Right ventricle myocardium inferior (tissue), 1 donor: ENCODE measurements around the gene UBTD1. TPM values are rescaled to one million over a fixed set of nuclear protein-coding genes. Genes with fewer than 3 reads are reported as not detected.
"Not testable (repeated sequence)": the region's sequence is repeated elsewhere in the genome, so short reads cannot be mapped to it uniquely, and the experiment has no call there.

Experiments used
- ATAC-seq: fragments of 200-7000 bp; cut with Tn5 transposase; one replicate; pipeline ENCODE4 v1.9.1; 2020; ENCODE audit warnings: mild to moderate bottlenecking, moderate library complexity
- DNase-seq: peaks from one replicate; pipeline ENCODE4 v3.0.0; 2021; ENCODE audit errors: missing footprints
- intact Hi-C: fragments of 100-400 bp; cut with DNase I; formaldehyde crosslinking; loops from one replicate; pipeline ENCODE4 v1.11.0; 2022
- long read RNA-seq: library from polyadenylated mRNA; unstranded; transcript quantifications from one replicate; pipeline ENCODE4 v2.0.0, GENCODE V29; 2021
- total RNA-seq: library from RNA; stranded (reverse); fragmentation: NEBNext Ultra II Directional; extraction: Animal tissue kit (Norgen Biotek cat#: 25700); gene quantifications from one replicate; pipeline ENCODE4 v1.2.1, GENCODE V29; 2021
- donor health status: DM: no; HTN: yes; CAD: no; lungs with severe emphysema.

UBTD1 gene, protein sequence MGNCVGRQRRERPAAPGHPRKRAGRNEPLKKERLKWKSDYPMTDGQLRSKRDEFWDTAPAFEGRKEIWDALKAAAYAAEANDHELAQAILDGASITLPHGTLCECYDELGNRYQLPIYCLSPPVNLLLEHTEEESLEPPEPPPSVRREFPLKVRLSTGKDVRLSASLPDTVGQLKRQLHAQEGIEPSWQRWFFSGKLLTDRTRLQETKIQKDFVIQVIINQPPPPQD
- total RNA-seq: 26.6 TPM
- long read RNA-seq, transcript UBTD1-201 (3 exons, 1,706 nt): major isoform, 52 of 53 reads
- long read RNA-seq, partial matches to known transcripts: 0 of 53 reads
- long read RNA-seq, other reads (novel, unspliced or antisense): 1 of 53 reads

DNA sequence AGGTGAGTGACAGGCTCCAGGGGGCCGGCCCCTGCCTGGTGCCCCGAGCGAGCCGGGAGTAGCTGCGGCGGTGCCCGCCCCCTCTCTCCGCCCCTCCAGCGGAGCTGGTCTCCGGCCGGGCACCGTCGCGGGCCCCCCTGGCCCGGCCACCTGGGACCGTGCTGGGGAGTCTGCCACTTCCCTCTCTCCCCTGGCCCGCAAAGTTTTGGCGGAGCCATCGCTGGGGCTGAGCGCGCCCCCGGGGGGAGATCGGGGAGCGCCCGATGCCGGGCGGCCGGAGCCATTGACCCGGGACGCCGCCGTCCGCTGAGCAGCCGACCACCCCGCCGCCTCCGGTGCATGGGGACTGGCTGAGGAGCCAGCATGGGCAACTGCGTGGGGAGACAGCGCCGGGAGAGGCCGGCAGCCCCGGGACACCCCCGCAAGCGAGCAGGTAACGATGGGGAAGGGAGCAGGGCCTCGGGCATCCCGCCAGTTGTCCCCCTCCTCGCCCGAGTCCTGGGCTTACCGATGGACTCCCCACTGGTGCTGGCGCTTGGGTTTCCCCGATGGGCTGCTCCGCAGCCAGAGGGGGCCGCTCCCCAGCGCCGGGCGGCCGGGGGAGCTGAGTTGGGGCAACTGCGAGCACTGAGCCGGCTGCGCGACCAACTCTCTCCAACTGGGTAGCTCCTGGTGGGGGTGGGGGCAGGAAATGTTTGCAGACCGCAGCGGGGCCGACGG lies at the start of gene UBTD1:
TSS of gene UBTD1 (plus strand) at position 84 of the 720 bp plus-strand sequence. CDS start at position 364, 280 bp downstream.
- DNase-seq: peak; percentile 80
- ATAC-seq: peak; percentile 6
- intact Hi-C loops: loop anchor here (5.0 kb wide), 3 partner anchors 37 to 72 kb away; partner anchors contain the start of gene PGAM1

DNA sequence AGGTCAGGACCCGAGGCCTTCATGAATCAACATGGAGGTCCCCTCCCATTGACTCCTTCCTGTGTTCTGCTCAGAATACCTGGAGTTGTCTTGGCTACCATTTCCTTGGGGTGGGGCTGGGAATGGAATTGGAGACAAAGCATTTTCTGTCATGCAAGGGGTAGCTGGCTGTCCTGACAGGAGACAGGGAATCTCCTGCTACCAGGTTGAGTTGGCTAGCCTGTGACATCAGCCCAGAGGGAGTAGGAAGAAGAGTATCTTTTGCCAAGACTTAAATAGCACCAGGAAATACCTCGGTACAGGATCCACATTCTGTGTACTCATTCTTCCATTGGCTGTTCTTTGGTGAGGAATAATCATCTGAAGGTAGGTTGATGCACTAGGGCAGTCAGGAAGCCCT lies 47.9 kb upstream of the UBTD1 start:
- intact Hi-C loops: no loop called here
- ATAC-seq: no peak
- no peak for DNase-seq

DNA sequence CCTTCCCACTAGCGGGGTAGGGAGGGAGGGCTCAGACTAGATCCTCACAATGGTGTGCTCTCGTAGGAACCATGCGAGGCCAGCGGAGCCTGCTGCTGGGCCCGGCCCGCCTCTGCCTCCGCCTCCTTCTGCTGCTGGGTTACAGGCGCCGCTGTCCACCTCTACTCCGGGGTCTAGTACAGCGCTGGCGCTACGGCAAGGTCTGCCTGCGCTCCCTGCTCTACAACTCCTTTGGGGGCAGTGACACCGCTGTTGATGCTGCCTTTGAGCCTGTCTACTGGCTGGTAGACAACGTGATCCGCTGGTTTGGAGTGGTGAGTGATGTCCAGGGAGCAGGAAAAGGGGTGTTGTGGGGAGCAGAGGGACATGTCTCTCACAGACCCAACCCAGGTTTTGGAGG lies 47.1 kb upstream of the UBTD1 start:
- DNase-seq (no peak), ATAC-seq (no peak)
- intact Hi-C loops: no loop called here

DNA sequence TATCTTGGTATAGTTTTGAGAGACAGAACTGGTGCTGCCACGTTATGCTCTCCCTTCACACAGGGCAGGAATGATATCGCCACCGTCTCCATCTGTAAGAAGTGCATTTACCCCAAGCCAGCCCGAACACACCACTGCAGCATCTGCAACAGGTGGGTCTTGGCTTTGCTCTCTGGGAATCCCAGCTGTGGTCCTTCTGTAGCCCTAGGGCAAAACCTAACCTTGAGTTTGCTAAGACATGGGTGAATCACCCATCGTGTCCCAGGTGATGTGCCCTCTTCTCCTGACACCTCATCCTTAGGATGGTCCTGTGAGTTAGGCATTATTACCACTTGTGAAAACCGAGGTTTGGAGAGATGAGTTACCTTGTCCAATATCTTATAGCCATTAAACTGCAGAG lies 46.4 kb upstream of the UBTD1 start:
- intact Hi-C loops: no loop called here
- DNase-seq (no peak), ATAC-seq (no peak)

DNA sequence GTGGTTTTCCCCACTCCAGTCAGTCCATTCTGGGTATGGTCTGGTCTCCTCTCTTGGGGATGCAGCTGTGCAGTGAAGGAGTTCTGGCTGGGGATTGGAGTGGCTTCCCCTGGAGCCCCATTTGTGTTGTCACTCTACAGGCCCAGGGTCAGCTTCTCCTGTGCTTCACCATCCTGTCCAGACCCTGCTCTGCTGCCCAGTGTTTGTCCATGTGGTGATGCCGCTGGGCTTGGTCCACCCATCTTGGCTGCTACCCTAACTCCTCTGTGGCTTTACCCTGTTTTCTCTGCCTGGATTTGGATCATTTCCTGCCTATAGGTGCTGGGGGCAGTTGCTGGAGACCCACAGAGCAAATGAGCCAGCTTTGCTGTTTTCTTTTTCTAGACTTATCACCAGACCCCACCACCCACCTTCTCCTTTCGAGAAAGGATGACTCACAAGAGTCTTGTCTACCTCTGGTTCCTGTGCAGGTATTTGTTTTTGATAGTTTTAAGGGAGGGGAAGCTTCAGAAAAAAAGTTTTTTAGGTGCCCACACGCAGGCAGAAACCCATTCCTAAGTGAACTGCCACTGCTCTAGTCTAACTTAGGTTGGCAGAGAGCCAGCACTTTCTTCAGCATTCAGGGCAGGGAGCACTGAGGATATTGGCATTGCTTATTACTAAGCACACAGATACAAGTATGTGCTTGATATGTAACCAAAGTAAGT lies 44.2 kb upstream of the UBTD1 start:
- DNase-seq (no peak), ATAC-seq (peak; percentile 49)
- intact Hi-C loops: no loop called here

DNA sequence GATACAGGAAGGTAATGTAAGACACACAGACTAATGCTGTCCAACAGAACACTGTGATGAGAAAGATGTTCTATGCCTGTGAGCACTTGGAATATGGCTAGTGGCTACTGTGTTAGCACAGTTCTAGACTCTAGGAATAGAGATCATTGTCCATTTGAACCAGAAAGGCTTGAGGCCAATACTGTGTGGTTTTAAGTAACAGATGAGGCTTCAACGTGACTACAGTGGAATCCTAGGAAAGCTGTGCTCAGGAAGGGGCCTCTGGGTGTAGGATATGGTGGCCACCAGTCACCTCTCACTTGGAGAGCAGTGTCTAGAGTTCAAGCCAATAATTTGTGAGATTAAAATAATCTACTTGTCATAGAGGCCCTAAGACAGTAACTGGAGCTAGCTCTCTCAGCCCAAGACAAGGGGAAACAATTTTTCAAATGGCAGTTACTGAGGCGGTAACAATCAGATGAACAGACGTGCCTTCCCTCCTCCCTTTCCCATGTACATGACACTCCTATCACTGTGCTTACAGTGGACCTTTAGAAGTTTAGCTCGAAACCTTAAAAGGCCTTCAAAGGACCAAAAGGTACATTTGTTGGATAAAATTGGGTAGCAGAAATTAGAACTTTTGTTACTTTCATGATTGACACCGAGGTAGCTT lies 42.6 kb upstream of the UBTD1 start:
- DNase-seq (no peak), ATAC-seq (no peak)
- intact Hi-C loops: no loop called here

DNA sequence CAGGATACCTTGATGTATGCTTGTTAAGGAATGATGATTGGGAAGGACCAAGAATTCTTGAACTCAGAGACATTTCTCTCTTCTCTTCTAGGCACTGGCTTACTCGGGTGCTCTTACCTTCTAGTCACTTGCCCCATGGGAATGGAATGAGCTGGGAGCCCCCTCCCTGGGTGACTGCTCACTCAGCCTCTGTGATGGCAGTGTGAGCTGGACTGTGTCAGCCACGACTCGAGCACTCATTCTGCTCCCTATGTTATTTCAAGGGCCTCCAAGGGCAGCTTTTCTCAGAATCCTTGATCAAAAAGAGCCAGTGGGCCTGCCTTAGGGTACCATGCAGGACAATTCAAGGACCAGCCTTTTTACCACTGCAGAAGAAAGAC lies 42.0 kb upstream of the UBTD1 start:
- intact Hi-C loops: no loop called here
- ATAC-seq (no peak), DNase-seq (no peak)

DNA sequence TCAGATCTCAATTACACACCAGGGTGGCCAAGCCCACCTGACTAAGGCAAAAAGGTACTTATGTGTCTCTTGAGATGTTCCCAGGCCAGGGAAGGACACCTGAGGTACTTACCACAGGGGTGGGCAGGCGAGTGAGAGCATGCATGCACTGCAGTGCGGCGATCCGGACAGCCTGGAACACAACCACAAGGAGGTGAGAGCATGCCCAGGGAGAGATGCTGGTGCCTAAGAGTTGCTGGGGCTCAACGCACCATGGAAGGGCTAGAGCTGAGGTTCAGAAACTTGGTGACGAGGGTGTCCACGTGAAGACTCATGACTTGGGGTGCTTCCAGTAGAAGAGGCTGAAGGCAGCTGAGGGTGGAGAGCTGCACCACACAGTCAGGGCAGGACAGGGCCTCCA lies 39.6 kb upstream of the UBTD1 start:
- intact Hi-C loops: no loop called here
- no peak for ATAC-seq
- no peak for DNase-seq

DNA sequence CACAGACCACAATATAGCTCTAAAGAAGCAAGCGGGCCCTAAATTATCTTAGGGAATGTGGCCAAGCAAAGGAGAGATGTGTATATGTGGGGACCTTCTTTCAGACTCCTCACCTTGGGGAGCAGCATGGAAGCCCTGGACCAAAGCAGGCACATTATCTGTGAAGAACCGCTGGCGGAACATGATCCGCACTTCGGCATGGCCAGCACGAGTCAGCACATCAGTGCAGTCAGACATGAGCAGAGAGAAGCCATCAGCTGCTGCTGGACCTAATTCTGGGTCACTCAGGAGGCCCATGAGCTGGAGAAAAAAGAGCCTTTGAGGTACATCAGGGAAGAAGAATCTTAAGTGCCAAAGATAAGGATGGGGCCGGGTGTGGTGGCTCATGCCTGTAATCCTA lies 38.8 kb upstream of the UBTD1 start:
- DNase-seq (no peak), ATAC-seq (no peak)
- intact Hi-C loops: loop anchor here (5.0 kb wide), 2 partner anchors 37 to 152 kb away; partner anchors contain the start of genes MMS19 and UBTD1

DNA sequence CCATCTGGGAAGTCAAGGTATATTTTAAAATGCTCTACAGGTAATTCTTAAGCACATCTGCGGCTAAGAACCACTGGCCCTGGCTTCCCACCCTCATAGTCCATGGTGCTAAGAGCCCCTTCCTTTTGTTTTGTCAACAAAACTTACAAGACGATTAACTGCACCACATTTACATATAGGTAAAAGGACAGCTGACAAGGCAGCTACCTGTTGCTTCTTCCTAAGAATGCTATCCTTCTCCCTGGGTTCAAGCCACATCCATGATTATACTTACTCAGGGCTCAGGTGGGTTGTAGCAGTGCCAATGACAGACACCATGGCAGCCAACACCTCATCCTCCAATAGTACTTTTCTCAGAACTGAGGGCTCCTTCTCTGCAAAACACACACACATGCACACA lies 36.4 kb upstream of the UBTD1 start:
- ATAC-seq (no peak), DNase-seq (no peak)
- intact Hi-C loops: loop anchor here (5.0 kb wide), 2 partner anchors 35 to 150 kb away; partner anchors contain the start of genes MMS19 and UBTD1

DNA sequence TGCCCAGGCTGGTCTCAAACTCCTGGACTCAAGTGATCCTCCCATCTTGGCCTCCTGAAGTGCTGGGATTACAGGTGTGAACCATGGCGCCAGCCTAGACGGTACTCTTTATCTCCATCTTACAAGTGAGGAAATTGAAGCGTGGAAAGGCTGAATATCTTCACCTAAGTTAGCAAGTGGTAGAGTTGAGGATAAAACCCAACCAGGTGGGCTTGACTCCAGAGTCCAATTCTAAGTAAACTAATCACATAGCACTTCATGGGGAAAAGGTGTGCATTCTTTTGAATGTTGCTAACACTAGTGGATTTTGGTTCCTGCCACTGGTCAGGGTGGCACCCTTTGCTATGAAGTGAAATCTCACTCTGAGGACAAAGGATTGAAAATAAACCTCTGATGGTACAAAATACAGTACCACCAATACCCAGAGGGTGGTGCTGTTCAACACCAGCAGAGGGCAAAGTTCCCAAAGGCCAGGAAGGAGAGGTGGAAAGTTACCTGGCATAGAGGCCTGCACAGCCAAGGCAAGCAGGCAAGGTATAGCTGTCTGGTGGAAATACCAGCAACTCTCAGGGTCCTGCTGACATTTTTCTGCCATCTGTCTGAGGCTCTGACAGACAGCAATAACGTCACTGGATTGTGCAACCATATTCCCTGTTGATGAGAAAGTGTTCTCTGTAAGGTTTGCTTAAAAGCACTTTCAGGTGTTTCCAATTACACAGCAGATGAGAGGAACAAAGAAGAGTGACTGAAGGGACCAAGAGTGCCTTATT lies 35.2 kb upstream of the UBTD1 start:
- peak; percentile 37 for ATAC-seq
- DNase-seq: no peak
- intact Hi-C loops: loop anchor here (1.0 to 5.0 kb wide), 3 partner anchors 34 to 149 kb away; partner anchors contain the start of genes MMS19 and UBTD1

DNA sequence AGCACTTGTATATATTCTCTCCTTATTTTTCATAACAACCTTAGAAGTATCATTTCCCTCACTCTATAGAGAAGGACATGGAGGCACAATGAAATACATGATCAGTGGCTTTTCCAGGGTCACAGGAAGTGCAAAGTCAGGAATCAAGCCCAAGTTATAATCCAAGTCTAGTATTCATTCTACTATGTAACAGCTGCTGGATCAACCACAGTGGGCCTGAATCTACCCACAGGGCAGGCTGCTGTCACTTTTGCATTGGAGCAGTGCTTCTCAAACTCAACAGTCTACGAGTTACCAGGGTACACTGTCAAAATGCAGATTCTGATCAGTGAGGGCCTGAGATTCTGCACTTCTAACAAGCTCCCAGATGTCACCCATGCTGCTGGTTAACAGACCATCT lies 34.5 kb upstream of the UBTD1 start:
- intact Hi-C loops: loop anchor here (5.0 kb wide), 2 partner anchors 33 to 148 kb away; partner anchors contain the start of genes MMS19 and UBTD1
- no peak for ATAC-seq

DNA sequence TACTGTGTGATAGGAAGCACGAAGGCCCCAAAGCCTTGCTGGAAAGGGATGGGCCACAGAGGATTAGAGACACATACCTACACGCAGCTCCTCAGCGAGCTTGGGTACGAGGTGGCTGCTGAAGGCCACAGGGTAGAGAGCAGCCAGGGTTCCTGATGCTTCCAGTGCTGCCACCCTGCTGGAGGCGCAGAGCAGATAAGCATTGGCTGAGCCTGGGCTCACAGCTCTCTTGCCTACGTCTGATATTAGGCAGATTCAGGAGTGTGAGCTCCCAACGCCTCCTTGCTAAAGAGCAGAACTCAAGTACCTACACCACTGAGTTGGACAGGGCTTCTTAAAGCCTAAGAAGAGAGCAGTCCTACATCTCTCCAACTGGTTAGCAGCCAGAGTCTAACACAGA lies 32.7 kb upstream of the UBTD1 start:
- ATAC-seq: no peak
- intact Hi-C loops: no loop called here
- DNase-seq: no peak

More for the DNA sequence above, 34.5 kb upstream of the UBTD1 start:
- no peak for DNase-seq

DNA sequence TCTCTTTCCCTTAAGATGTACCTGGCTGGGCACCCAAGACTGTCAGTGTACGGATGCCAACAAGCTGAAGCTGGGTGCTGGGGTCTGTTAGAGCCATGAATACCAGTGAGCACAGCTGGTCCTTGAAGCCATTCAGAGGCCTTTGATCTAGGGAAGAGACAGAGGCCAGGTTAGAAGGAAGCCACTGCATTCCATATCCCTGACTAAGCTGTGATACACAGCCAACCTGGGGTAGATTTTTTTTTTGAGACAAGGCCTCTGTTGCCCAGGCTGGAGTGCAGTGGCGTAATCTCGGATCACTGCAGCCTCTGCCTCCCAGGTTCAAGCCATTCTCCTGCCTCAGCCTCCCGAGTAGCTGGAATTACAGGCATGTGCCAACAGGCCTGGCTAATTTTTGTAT lies 32.0 kb upstream of the UBTD1 start:
- DNase-seq (no peak), ATAC-seq (no peak)
- intact Hi-C loops: no loop called here

DNA sequence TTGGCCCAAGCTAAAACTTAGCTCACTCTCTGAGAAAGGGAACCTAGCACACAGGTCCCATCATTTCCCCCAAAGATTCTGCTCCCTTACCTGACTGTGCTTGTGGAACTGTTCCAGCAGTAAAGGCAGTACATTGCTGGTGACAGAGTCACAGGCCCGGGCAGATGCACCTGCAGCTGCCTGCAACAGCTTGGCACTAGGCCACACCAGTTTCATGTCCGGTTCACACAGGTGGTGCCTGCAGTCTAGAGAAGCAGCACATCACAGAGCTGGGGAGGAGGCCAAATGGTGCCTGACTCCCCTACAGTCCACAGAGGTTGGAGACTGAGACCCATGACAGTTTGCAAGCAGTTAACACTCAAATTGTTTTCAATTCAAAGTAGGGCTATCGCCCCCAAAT lies 30.6 kb upstream of the UBTD1 start:
- DNase-seq (no peak), ATAC-seq (no peak)
- intact Hi-C loops: no loop called here

DNA sequence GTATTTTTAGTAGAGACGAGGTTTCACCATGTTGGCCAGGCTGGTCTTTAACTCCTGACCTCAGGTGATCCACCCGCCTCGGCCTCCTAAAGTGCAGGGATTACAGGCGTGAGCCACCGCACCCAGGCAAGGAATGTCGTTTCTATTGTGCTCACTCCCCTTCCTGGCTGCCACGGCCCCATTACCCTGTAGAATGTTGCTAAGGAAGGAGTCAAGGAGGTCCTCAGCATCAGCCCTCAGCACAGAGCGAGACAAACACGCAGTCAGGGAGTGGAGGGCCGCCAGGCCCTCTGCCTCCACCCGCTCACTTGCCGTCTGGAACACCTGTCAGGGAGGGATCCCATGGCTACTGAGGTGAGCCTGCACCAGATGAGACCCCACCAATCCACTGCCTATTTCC lies 29.9 kb upstream of the UBTD1 start:
- DNase-seq, intact Hi-C loops, ATAC-seq: not testable (repeated sequence)

DNA sequence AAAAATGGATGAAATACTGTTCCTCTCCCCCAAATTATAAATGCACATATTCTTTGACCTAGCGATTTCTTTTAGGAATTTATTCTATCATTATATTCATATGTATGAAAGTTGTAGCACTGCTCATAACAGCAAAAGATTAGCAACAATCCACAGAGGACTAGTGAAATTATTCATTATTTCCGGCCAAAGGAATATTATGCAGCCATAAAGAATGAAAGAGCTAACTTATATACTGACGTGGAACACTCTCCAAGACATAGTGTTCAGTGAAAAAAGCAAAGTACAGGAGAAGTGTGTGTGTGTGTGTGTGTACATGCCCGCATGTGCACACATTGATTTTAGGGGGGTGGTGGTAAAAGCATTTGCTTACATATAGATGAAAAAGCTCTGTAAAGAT lies 23.8 kb upstream of the UBTD1 start:
- DNase-seq: no peak
- ATAC-seq: no peak
- intact Hi-C loops: no loop called here

DNA sequence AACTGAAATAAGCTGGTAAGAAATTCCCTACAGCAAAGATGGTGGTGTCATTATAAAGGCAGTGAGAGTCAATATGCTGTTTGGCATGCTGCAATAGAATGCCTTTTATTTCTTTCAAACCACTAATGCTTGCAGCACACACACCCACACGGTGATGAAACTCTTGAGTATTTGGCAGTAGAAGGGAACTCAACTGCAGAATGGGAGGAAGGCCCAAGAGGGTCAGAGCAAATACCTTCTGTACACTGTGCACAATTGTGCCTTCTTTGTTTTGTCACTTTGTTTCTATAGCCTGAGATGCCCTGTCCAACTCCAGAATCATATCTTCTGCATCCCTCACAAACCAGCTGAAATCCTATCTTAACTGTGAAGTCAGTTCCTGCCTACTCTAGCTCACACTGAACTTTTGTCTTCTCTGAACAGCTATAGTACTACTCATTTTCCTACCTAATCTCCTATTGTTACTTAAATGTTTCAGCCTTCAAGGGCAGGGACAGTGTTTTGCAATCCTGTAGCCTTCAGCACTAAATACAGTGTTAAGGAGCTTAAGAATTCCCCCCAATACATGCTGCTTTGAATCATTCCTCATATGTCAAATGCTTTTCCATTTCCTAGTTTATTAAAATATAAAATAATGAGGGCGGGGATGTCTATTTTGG lies 22.7 kb upstream of the UBTD1 start:
- DNase-seq (no peak), ATAC-seq (peak; percentile 86)
- intact Hi-C loops: no loop called here
